NCI-H2081 treated with DMSO at 0.1 percent for 48 hours (cell line): Measurements from ENCODE around the gene FHIP1A.
"Not testable (repeated sequence)": the region's sequence is repeated elsewhere in the genome, so short reads cannot be mapped to it uniquely, and the experiment has no call there.

Source experiments
- DNase-seq: peaks from one replicate; lab custom pipeline; 2025; lab: John Stamatoyannopoulos, UW

FHIP1A gene

DNA sequence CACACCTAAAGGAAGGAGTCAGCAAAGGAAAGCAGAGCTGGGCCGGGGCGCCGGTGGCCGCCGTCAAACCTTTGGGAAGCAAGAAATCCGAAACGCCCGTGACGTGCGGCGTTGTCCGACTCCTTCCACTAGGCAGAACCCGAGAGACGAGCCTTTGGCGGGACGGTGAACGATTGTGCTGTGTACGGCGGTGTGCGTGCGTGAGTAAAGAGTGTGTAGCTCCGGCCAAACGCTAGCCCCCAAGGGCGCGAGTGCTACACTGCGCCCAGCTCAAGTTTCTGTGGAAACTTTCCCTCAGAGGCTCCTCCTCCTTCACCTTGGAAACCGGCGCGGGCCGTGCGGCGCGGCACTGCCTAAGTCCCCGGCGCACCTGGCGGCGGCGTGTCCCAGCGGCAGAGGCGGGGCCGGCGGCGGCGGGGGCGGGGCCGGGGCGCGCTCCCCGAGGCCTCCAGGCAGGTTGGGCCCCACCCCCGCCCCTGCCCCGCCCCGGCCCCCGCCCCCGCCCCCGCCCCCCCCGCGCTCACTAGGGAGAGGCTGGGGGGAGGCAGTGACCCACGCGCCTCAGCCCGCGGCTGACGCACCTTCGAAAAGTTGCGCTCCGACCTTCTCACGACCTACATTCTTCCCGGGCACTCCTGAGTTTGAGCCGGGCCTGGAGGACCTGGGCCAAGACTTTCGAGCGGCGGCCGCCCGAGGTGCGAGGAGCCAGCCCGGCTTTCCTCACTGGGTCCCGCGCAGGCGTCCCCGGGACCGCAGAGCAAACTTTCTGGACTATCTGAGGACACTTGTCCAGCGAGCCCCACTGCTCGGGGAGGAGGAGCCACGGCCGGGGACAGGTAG is at the start of gene FHIP1A:
Gene FHIP1A (plus strand): TSS at position 547 of the 840 bp plus-strand sequence. CDS start 157,084 bp downstream, outside the sequence.
- DNase-seq, result no peak

DNA sequence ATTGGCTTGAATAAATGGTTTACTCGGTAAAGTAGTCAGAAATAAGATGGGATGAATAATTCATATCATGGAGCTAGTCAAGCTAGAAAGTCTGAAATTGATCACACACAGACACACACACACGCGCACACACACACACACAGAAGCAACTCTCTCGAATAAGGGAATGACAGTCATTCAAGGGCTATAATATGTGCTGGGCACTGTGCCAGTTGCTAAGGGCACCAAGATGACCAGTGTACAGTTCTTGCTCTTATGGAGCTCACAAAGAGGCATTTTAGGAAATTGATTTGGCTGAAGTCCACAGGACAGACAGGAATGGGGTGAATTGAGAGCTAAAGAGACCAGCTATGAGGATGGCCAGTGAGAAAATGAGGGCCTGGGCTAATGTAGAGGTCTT is 49.4 kb upstream of the FHIP1A start:
- DNase-seq, result no peak

DNA sequence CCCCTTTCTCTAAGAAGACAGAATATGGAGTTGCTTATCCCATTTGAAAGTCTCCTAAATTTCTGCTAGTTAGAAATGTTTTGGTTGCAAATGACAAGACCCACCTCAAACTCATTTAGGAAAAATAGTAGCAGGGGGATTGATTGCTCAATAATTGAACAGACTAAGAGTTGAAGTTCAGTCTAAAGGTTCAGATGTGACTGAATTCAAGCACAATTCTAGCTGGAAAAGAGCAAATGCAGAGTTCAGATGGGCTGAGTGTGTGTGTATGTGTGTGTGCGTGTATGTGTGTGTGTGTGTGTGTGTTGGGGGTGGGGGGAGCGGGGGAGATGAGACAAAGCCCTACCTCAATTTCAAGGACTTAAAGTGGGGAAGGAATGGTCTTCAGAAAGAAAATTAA is 47.9 kb upstream of the FHIP1A start:
- no peak for DNase-seq

DNA sequence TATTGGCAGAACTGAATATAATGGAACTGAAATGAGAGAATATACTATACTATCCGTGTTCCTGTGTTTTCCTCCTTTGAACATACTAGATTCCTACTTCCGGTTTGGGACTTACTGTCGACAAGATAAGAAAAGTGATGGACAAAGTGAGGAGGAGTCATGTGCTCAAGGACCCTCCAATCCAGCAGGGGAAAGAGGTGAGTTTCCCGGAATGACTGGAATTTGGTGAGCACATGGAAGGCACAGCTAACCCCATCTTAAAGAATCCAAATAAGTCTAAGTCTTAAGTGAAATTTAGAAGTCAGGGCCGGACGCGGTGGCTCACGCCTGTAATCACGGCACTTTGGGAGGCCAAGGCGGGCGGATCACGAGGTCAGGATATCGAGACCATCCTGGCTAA is 47.0 kb upstream of the FHIP1A start:
- no peak for DNase-seq

DNA sequence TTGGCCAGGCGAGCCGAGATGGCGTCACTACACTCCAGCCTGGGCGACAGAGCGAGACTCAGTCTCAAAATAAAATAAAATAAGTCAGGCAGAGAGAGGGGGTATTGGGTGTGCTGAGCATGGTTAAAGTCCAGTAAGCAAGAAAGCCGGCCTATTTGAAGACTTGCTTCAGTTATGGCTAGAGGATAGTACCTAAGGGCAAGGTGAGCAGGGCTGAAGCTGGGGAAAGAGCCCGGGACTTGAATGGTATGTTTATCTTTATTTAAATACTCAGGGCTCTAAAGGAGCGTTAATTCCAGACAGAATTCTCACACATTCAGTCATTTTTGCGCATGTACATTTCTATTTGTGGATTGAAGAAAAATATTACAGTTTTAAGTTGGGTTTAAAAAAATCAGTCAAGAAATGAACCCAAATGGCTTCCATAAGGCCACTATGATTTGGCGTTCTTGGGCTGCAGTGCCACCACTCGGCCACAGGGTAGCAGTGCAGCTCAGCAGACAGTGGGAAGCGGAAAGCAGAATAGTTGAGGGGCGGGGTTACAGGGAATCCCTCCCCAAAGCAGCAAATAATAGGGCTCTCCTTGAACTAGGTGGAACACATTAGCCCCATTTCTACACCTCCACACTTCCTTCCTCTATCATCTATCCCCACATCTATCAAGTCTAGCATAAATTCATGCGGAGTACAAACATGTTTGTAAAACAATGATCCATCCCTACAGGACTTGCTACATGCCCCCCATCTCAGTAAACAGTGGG is 46.4 kb upstream of the FHIP1A start:
- peak; percentile 9 for DNase-seq

DNA sequence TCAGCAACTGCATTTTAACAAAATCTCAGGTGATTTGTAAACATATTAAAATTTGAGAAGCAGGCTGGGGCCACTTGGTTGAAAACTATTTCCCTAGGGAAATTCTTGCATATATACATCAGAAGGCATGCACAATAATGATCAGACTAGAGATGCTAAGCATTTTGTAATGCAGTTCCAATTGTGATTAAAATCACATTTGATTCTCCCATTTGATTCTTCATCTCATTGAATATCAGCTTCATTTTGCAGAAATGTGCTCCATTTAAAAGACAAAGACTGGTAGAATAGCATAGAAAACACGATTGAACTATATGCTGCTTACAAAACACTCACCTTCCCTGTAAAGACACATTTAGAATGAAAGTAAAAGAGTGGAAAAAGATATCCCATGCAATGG is 32.4 kb upstream of the FHIP1A start:
- no peak for DNase-seq

DNA sequence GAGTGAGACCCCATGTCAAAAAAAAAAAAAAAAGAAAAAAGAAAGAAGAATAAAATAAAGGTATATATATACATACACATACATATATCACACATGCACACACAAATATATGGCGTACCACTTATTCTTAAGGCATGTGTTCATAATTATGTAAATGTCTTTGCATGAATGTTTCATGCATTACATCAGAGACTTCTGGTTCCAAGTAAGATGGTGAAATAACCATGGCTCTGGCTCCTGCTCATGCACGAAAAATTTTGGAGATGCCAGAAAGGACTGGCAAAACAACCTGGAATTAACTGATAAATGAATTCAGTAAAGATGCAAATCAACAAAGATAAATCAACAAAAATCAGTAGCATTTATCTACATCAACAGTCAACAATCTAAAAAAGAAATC is 19.7 kb upstream of the FHIP1A start:
- no peak for DNase-seq

DNA sequence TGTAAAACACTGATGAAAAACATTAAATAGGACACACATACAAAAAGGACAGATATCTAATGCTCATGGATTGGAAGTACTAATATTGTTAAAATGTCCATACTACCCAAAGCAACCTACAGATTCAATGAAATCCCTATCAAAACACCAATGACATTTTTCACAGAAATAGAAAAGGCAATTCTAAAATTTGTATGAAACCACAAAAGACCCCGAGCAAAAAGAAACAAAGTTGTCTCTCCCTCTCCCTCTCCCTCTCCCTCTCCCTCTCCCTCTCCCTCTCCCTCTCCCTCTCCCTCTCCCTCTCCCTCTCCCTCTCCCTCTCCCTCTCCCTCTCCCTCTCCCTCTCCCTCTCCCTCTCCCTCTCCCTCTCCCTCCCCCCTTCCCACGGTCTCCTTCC is 19.2 kb upstream of the FHIP1A start:
- DNase-seq, result not testable (repeated sequence)

DNA sequence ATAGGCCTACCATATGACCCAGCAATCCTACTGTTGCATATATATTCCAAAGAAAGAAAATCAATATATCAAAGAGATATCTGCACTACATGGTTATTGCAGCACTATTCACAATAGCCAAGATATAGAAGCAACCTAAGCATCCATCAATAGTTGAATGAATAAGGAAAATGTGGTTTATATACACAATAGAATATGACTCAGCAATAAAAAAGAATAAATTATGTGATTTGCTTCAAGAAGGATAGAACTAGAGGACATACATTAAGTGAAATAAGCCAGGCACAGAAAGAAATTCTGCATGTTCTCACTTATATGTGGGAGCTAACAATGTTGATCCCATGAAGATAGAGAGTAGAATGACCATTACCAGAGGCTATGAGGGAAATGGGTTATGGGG is 13.1 kb upstream of the FHIP1A start:
- DNase-seq, result no peak

DNA sequence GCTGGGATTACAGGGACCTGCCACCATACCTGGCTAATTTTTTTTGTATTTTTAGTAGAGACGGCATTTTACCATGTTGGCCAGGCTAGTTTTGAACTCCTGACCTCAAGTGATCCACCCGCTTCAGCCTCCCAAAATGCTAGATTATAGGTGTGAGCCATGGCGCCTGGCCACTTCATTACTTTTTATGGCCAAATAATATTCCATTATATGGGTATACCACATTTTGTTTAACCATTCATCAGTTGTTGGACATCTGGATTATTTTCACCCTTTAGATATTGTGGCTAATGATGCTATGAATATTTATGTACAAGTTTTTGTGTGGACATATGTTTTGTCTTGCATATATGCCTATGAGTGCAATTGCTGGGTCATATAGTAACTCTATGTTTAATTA is 8.6 kb upstream of the FHIP1A start:
- no peak for DNase-seq

DNA sequence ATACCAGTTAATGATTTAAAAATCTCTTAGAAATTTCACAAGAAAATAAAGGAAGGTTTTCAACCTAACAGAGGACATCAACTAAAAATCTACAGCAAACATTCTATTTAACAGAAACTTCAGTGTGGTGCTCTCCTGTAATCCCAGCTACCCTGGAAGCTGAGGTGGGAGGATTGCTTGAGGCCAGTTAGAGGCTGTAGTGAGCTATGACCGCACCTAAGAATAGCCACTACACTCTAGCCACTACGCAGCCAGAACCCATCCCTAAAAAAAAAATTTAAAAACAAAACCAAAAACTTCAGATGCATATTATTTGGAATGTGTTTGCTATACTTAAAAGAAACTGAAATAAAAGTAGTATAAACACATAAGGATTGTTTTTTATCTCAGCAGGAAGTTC is 7.2 kb upstream of the FHIP1A start:
- no peak for DNase-seq

DNA sequence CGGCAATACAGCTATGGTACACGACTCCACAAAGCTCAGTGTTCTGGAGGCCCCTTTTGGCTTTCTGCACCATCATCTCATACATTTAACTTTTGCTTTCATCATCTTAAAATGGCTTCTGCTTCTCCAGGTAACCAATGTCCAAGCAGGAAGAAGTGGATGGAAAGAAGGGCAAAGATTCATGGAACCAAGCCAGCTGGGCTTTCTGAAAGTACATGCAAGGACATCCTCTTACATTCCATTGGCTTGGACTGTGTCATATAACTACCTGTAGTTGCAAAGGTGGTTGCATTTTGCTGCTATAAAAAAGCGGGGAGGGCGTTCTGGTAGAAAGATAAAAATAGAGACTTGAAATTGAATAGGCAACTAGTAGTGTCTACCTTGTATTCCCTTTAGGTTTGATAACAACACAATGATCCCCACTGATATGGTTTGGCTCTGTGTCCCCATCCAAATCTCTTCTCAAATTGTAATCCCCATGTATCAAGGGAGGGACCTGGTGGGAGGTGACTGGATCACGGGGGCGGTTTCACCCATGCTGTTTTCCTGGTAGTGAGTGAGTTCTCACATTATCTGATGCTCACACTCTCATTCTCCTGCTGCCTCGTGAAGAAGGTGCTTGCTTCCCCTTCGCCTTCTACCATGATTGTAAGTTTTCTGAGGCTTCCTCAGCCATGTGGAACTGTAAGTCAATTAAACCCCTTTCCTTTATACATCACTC is 6.7 kb upstream of the FHIP1A start:
- DNase-seq, result no peak

DNA sequence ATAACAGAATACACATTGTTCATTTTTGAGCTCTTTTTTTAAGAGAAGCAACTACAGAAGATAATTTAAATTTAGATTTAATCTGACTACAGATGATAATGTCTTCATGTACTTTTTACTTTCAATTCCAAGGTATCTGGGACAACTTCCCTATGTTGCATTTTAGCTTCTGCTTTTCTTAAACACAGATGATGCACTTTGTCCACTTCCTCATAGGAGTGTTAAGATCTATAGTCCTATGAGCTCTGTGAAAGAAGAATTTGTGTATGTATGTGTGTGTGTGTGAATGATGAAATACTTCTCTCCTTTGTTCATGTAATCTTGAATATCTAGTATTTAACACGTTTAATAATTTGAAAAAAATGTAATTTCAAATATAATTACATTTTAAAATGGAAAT is 5.3 kb upstream of the FHIP1A start:
- DNase-seq, result no peak

DNA sequence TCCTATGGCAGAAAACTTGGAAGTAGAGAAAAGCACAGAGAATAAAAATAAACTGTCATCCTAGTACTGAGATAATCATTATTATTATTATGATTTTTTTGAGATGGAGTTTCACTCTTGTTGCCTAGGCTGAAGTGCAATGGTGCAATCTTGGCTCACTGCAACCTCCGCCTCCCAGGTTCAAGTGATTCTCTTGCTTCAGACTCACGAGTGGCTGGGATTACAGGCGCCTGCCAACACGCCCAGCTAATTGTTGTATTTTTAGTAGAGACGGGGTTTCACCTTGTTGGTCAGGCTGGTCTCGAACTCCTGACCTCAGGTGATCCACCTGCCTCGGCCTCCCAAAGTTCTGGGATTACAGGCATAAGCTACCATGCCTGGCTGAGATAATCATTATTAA is 4.2 kb upstream of the FHIP1A start:
- not testable (repeated sequence) for DNase-seq

DNA sequence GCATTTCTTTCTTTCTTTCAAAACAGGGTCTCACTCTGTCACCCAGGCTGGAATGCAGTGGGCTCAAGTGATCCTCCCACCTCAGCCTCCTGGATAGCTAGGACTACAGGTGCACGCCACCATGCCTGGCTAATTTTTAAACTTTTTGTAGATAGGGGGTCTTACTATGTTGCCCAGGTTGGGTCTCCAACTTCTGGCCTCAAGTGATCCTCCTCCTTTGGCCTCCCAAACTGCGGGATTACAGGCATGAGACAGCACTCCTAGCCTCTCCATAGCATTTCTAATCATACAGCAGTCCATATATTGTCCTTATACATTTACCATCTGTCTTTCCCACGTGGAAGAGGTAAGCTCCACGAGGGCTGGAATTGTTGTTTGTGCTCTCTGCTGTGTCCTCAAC is 2.0 kb upstream of the FHIP1A start:
- no peak for DNase-seq

DNA sequence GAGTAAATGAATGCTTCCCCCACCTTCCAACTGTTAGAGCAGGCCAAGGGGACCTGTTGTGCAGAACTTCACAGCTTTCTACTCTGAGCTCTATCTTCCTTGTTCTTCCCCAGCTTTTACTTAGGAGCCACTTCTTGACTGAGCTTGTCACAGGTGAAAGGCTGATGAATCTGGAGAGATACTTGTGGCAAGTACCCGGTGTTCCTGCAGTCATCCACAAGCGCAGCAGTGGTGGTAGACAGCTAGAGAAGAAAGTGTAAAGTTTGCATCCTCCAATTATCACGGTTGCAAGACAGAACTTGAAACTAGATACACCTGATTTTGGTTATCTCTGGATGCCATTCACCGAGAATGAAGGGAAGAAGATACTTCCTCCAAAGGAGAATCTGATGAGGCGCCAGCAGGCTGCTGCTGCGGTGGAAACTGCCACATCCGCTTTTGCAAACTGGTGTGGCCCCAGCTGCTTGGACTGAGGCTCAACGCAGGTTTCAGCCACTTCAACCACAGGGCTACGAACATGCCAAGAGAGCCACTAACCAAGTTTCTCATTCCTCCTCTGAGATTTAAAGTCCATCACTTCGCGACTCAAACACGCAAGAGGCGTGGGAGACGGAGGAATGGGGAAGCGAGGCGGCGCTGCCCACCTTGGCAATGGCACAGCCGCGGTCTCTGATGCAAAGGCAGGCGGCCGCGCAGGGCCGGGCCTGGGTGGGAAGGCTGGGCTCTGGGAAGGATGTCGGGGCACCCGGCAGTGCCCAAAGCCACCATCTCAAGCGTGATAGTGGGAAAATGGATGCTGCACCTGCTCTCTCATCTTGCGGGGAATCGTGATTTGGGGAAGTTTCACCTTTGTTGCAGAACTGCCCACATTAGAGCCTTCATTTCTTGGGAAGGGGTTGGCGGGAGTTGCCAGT is 1.3 kb upstream of the FHIP1A start:
- DNase-seq, result no peak

DNA sequence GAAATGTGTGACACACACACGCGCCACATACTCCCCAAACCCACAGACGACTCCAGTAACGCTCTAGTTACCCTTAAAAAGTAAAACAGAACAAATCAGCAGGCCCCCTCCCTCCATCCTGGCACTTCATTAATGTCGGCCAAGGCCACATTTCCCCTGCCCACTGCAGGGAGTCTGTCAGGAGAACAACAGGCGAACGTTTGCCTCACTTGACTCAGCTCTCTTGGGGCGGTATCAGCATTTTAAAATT is 671 bp upstream of the FHIP1A start:
- no peak for DNase-seq

DNA sequence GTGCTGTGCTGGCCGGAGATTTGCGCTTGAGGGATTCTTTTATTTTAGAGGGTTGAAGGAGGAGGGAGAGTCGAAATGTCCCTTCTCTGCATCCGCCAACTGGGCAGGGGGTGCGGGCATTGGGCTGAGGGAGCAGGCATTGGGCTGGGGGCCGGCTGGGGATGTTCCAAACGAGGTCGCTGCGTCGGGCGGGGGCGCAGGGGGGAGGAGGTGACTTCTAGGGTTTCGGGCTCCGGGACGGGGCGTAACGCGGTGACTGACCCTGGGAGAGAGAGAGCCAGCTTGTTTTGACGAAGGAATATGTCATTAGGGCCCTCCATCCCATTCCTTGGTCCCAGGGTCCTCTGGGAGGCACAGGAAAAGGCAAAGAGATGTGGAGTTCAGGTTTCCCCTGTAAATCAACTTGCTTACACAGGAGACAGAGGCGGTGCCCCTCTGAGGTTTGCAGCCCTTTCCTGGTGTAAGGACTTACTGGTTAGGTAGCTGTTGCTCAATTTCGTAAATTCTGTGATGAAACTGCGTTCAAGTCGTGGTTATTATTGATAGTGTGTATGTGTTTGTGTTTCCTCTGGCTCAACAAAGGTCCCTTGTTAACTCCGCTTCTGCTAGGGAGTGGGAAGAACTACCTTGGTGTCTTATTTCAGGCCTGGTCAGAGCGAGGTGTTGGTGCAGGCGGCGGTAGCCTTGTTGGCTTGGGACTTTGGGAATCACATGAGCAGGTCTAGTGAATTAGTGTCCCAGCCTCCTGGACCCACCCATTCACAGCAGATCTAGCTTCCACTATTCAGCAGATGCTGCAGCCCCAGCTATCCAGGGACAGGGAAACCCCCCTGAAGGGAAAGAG is 716 bp downstream of the FHIP1A start:
- no peak for DNase-seq

DNA sequence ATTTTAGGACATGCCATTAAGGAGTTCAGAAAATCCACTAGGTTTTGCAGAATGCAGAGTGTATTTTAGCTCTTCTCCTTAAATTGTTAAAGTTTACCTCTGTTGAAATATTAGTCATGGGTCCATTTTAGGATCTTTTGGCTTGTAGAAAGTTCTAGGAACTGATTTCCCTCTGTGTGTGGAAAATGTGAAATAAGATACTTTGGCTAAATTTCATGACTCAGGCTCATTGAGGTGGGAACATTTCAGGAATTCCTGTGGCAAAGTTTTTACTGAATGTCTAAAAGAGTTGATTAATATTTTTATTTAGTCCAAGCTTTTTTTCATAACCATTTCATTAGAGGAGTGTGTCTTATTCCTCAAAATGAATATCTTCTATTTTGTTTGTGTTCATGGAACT is 7.0 kb downstream of the FHIP1A start:
- DNase-seq, result no peak

DNA sequence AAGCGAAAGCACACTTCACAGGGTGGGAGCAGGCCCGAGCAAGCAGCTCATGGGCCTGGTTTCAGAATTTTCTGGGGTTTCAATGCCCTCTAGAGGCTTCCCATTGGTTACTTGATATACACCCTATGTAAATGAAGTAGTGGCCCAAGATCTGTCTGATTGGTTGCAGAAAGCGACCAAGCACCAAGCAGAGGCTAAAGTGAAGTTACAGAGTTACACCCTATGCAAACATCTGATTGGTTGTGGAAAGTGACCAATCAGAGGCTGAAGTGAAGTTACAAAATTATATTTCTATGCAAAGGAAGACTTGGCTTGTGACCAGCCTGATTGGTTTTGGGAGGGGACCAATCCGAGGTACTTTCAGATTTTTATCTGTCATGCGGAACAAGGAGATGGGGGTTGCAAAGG is 8.2 kb downstream of the FHIP1A start:
- no peak for DNase-seq

DNA sequence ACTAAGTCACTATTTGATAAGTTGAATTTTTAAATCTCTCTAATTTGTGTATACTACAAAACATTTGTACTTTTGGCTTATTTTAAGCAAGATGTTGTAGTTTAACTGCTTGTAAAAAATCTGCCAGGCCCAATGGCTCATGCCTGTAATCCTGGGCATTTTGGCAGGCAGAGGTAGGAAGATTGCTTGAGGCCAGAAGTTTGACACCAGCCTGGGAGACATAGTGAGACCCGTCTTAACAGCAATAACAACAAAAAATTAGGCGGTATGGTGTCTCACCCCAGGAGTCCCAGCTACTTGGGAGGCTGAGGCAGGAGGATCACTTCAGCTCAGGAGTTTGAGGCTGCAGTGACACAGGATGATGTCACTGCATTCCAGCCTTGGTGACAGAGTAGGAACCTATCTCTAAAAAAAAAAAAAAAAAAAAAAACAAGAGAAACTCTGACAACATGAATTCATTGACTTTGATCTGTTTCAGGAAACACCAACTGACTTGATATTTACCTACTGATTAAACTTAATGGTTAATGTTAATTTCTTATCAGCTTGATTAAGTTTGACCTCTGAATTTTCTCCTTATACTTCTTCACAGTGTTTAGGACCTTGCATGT is 8.9 kb downstream of the FHIP1A start:
- no peak for DNase-seq
